A549 (cell line): ENCODE data around the gene DPY19L1. TPM values are rescaled to one million over a fixed set of nuclear protein-coding genes. Genes with fewer than 3 reads are reported as not detected.

Experiments
- ATAC-seq, 2 experiments: fragments of 200-7000 bp in 1 of 2; fragments of >200 bp in 1 of 2; cut with Nextera tagmentation in 1 of 2; cut with Tn5 transposase in 1 of 2; 3 replicates each; pipeline versions ENCODE4 v1.8.0 to v1.9.1; 2018 to 2020; ENCODE audit warnings: mild to moderate bottlenecking in 1 of 2, moderate library complexity in 1 of 2
- CTCF ChIA-PET: fragments of 300-600 bp; sonication (Branson Sonifier 250); formaldehyde crosslinking; extraction: SDS; loops from one replicate; lab custom pipeline; 2021; ENCODE audit warnings: antibody characterized with exemption, inconsistent platforms; lab: Yijun Ruan, JAX
- POLR2A ChIA-PET: fragments of 350-600 bp; formaldehyde crosslinking; extraction: SDS; loops from one replicate; lab custom pipeline; 2021; ENCODE audit warnings: antibody characterized with exemption, inconsistent platforms; lab: Yijun Ruan, JAX
- DNase-seq, 2 experiments: peaks; one replicate each; pipeline versions ENCODE4 v3.0.0 to v3.0.0-alpha.2; 2011 to 2016; ENCODE audit warnings: low read depth in 1 of 2, low spot score in 1 of 2
- FAIRE-seq: peaks from 2 replicates; lab custom pipeline; 2011; peaks lifted over from hg19 to GRCh38; lab: Jason Lieb, UNC
- H3K27ac ChIP-seq, 2 experiments: fragments of >200 bp; sonication (Bioruptor Twin); formaldehyde crosslinking; 3 replicates each; pipeline ENCODE4 v1.5.1; 2016 to 2017
- H3K4me1 ChIP-seq: fragments of >200 bp; sonication (Bioruptor Twin); formaldehyde crosslinking; 3 replicates; pipeline ENCODE4 v1.6.1; 2016
- H3K4me2 ChIP-seq: fragments of >200 bp; sonication (Bioruptor Twin); formaldehyde crosslinking; 3 replicates; pipeline ENCODE4 v1.6.1; 2016
- H3K4me3 ChIP-seq: fragments of >200 bp; sonication (Bioruptor Twin); formaldehyde crosslinking; 3 replicates; pipeline ENCODE4 v1.5.1; 2016
- H3K9me3 ChIP-seq: fragments of >200 bp; sonication (Bioruptor Twin); formaldehyde crosslinking; 3 replicates; pipeline ENCODE4 v1.6.1; 2016
- BCL3 ChIP-seq: fragments of >200 bp; sonication (Bioruptor Twin); formaldehyde crosslinking; IDR thresholded peaks from 3 replicates; pipeline ENCODE4 v1.6.1; 2016
- CBX2 ChIP-seq: fragments of 200-600 bp; sonication (generic); IDR thresholded peaks from 2 replicates; pipeline ENCODE4 v1.6.1; 2016; ENCODE audit warnings: low read depth, mild to moderate bottlenecking, borderline replicate concordance
- E2F6 ChIP-seq: IDR thresholded peaks from 2 replicates; pipeline ENCODE4 v1.6.1; 2012; ENCODE audit warnings: low read depth, borderline replicate concordance
- EP300 ChIP-seq, 2 experiments: fragments of >200 bp; sonication (Bioruptor Twin); formaldehyde crosslinking; IDR thresholded peaks; 2 replicates in 1 of 2; 3 replicates in 1 of 2; pipeline ENCODE4 v1.6.1; 2016 to 2017
- ESRRA ChIP-seq: fragments of 150-350 bp; IDR thresholded peaks from 2 replicates; pipeline ENCODE4 v1.6.1; 2014; ENCODE audit warnings: mild to moderate bottlenecking, low read length, borderline replicate concordance
- GATA3 ChIP-seq: IDR thresholded peaks from 2 replicates; pipeline ENCODE4 v1.6.1; 2012; ENCODE audit warnings: borderline replicate concordance
- HDAC2 ChIP-seq: fragments of 200-600 bp; sonication (generic); IDR thresholded peaks from 2 replicates; pipeline ENCODE4 v1.6.1; 2016
- HMGXB4 ChIP-seq: fragments of 250-450 bp; sonication (Bioruptor Pico); IDR thresholded peaks from 2 replicates; pipeline ENCODE4 v1.5.0; 2021; ENCODE audit warnings: mild to moderate bottlenecking, moderate library complexity, borderline replicate concordance
- HOXB5 ChIP-seq: fragments of 250-450 bp; sonication (Bioruptor Pico); IDR thresholded peaks from 2 replicates; pipeline ENCODE4 v1.5.0; 2020; ENCODE audit warnings: mild to moderate bottlenecking, moderate library complexity
- JUNB ChIP-seq: fragments of >200 bp; sonication (Bioruptor Twin); formaldehyde crosslinking; IDR thresholded peaks from 2 replicates; pipeline ENCODE4 v1.6.1; 2016
- MAFK ChIP-seq: fragments of 450-650 bp; IDR thresholded peaks from 2 replicates; pipeline ENCODE4 v1.6.1; 2014; ENCODE audit not compliant: partially characterized antibody
- MAZ ChIP-seq: fragments of 150-350 bp; IDR thresholded peaks from 2 replicates; pipeline ENCODE4 v1.6.1; 2014; ENCODE audit warnings: antibody characterized with exemption, low read depth, low read length, borderline replicate concordance
- MYC ChIP-seq: IDR thresholded peaks from 2 replicates; pipeline ENCODE4 v1.6.1; 2012; ENCODE audit warnings: mild to moderate bottlenecking, inconsistent platforms, low read length, improper control_type of control experiment, borderline replicate concordance
- NPAS2 ChIP-seq: fragments of 250-450 bp; sonication (Bioruptor Pico); IDR thresholded peaks from 2 replicates; pipeline ENCODE4 v1.8.0; 2022; ENCODE audit warnings: mild to moderate bottlenecking, moderate library complexity, borderline replicate concordance
- PHF8 ChIP-seq: fragments of 200-600 bp; sonication (generic); IDR thresholded peaks from 2 replicates; pipeline ENCODE4 v1.6.1; 2016; ENCODE audit warnings: low read depth, mild to moderate bottlenecking, antibody characterized with exemption, moderate library complexity, borderline replicate concordance
- POLR2A ChIP-seq: IDR thresholded peaks from 2 replicates; pipeline ENCODE4 v1.6.1; 2012; ENCODE audit warnings: mild to moderate bottlenecking, low read length
- RARB ChIP-seq: fragments of 250-450 bp; sonication (Bioruptor Pico); IDR thresholded peaks from 2 replicates; pipeline ENCODE4 v1.8.0; 2021; ENCODE audit warnings: mild to moderate bottlenecking, moderate library complexity
- RCOR1 ChIP-seq: fragments of 150-350 bp; IDR thresholded peaks from 2 replicates; pipeline ENCODE4 v1.6.1; 2014; ENCODE audit warnings: antibody characterized with exemption, low read length, low read depth
- RFX5 ChIP-seq: fragments of 450-650 bp; IDR thresholded peaks from 2 replicates; pipeline ENCODE4 v1.7.1; 2014; ENCODE audit warnings: antibody characterized with exemption, mild to moderate bottlenecking, moderate library complexity
- TFCP2L1 ChIP-seq: fragments of 250-450 bp; sonication (Bioruptor Pico); IDR thresholded peaks from 2 replicates; pipeline ENCODE4 v1.5.0; 2021; ENCODE audit warnings: mild to moderate bottlenecking
- ZNF302 ChIP-seq: fragments of 250-450 bp; sonication (Bioruptor Pico); IDR thresholded peaks from 2 replicates; pipeline ENCODE4 v1.9.0; 2021; ENCODE audit warnings: inconsistent platforms, mild to moderate bottlenecking, moderate library complexity
- WGBS: methylation state at CpG from one replicate; pipeline ENCODE4 v1.1.6; 2017; ENCODE audit errors: missing lambda C conversion rate; 5-methylcytosine and 5-hydroxymethylcytosine counted together
- polyA plus RNA-seq, 4 experiments: library from polyadenylated mRNA; depleted of rRNA in 3 of 4; stranded (reverse); fragments of >200 nt; fragmentation: RNase III in 1 of 4; extraction: RNeasy Plus Mini Kit Qiagen cat#74134 plus additional on column Dnase treatment in 1 of 4; gene quantifications; 2 replicates in 3 of 4; 3 replicates in 1 of 4; pipeline ENCODE4 v1.2.3, GENCODE V29; 2011 to 2017

The DPY19L1 gene
- polyA plus RNA-seq, 2 of the 4 experiments (the other 2 are of a cell fraction): 53.6 to 129 TPM

GRCh38 chr7:35022725-35023124, 14.6 kb downstream of the DPY19L1 start:
- FAIRE-seq (no peak), DNase-seq (no peak), ATAC-seq (no peak)
- peaks cover 88% of the 10 kb centered on the region for H3K4me1 ChIP-seq
- 87% methylated on average over 12 of the region's 12 CpGs for WGBS
- no peaks in the 10 kb centered on the region for H3K9me3 ChIP-seq
- peak overlapping the region in 1 of 2 experiments; percentile 58; a peak in 3 of 6 replicates for H3K27ac ChIP-seq
- ChIA-PET CTCF (interaction anchor here (1.0 kb wide), 1 partner anchor 9 kb away, joined by 3 read pairs; no protein-coding TSS in a partner anchor), POLR2A (no interaction called here)
- peak overlapping the region; percentile 15; the same call in 2 of the 3 replicates for H3K4me2 ChIP-seq
- H3K4me3 ChIP-seq: no peak overlapping the region
- TF ChIP-seq BCL3 (no peak), E2F6 (no peak), MYC (no peak), ZNF302 (CRISPR knock-in tag) (no peak), RFX5 (no peak), RCOR1 (no peak), CBX2 (no peak)

- FAIRE-seq: no peak
- Histone ChIP-seq H3K9me3 (no peaks in the 10 kb centered on the region), H3K4me3 (no peak overlapping the region), H3K27ac (peak overlapping the region in 1 of 2 experiments; percentile 20; a peak in 2 of 6 replicates), H3K4me1 (peaks cover 75% of the 10 kb centered on the region), H3K4me2 (0 out of 3 replicates have a peak overlapping the region, but pooled peaks have one; percentile 13)
- DNase-seq: no peak
- ChIA-PET CTCF (no interaction called here), POLR2A (no interaction called here)
- ATAC-seq: no peak
- TF ChIP-seq HMGXB4 (CRISPR knock-in tag): no peak
- TF ChIP-seq PHF8: no peak
These were observed 15.8 kb downstream of the DPY19L1 start for GRCh38 chr7:35021445-35021844.

GRCh38 chr7:35019801-35020200, 17.5 kb downstream of the DPY19L1 start:
- ChIA-PET POLR2A (no interaction called here), CTCF (no interaction called here)
- 60% methylated on average over 3 of the region's 3 CpGs for WGBS
- TF ChIP-seq MAFK (no peak), RCOR1 (no peak)
- FAIRE-seq (no peak), ATAC-seq (peak in 1 of 2 experiments; percentile 53; a peak in 2 of 6 replicates), DNase-seq (no peak)
- no peaks in the 10 kb centered on the region for H3K9me3 ChIP-seq
- 0 out of 6 replicates have a peak overlapping the region, but pooled peaks of 1 of the 2 experiments have one; percentile 52 for H3K27ac ChIP-seq
- peaks cover 58% of the 10 kb centered on the region for H3K4me1 ChIP-seq
- H3K4me2 ChIP-seq: peak overlapping the region; percentile 42
- no peak overlapping the region for H3K4me3 ChIP-seq

- CTCF ChIA-PET: no interaction called here
- Histone ChIP-seq H3K9me3 (no peaks in the 10 kb centered on the region), H3K4me3 (no peak overlapping the region), H3K4me2 (peak overlapping the region; percentile 42), H3K4me1 (peaks cover 53% of the 10 kb centered on the region), H3K27ac (peak overlapping the region; percentile 21 to 27; a peak in 2 of 6 replicates)
- POLR2A ChIA-PET: no interaction called here
- WGBS: 53% methylated on average over 2 of the region's 2 CpGs
- DNase-seq (no peak), FAIRE-seq (peak; percentile 61), ATAC-seq (peak; percentile 71 to 82; a peak in 5 of 6 replicates)
- TF ChIP-seq TFCP2L1 (CRISPR knock-in tag): no peak
- no peak for TF ChIP-seq ESRRA
- no peak for TF ChIP-seq NPAS2 (CRISPR knock-in tag)
- no peak for TF ChIP-seq MAZ
- no peak for TF ChIP-seq MAFK
- TF ChIP-seq EP300 (IDR thresholded peaks at IDR 0.05): no peak
- TF ChIP-seq BCL3: no peak
- no peak for TF ChIP-seq JUNB
- no peak for TF ChIP-seq RARB (CRISPR knock-in tag)
- TF ChIP-seq HDAC2: no peak
- TF ChIP-seq GATA3: no peak
- no peak for TF ChIP-seq HOXB5 (CRISPR knock-in tag)
- no peak for TF ChIP-seq POLR2A
- no peak for TF ChIP-seq ZNF302 (CRISPR knock-in tag)
These were observed 18.0 kb downstream of the DPY19L1 start for GRCh38 chr7:35019179-35019729.
